Measurements from ENCODE around the gene ENC1. TPM values are rescaled to one million over a fixed set of nuclear protein-coding genes. Genes with fewer than 3 reads are reported as not detected.

The ENC1 gene
- total RNA-seq, 4 donors from 2014 or later: 3.8 to 6.4 (median 3.9) TPM

- DNase-seq: no peak
- no peaks in the 10 kb centered on the region for H3K9me3 ChIP-seq
- H3K27me3 ChIP-seq: no peaks in the 10 kb centered on the region
- H3K4me3 ChIP-seq: no peak overlapping the region
- H3K36me3 ChIP-seq: no peaks in the 10 kb centered on the region
- H3K27ac ChIP-seq: no peak overlapping the region
- TF ChIP-seq, protein P1, sequence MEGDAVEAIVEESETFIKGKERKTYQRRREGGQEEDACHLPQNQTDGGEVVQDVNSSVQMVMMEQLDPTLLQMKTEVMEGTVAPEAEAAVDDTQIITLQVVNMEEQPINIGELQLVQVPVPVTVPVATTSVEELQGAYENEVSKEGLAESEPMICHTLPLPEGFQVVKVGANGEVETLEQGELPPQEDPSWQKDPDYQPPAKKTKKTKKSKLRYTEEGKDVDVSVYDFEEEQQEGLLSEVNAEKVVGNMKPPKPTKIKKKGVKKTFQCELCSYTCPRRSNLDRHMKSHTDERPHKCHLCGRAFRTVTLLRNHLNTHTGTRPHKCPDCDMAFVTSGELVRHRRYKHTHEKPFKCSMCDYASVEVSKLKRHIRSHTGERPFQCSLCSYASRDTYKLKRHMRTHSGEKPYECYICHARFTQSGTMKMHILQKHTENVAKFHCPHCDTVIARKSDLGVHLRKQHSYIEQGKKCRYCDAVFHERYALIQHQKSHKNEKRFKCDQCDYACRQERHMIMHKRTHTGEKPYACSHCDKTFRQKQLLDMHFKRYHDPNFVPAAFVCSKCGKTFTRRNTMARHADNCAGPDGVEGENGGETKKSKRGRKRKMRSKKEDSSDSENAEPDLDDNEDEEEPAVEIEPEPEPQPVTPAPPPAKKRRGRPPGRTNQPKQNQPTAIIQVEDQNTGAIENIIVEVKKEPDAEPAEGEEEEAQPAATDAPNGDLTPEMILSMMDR (IDR thresholded peaks at IDR 0.05): no peak
- TF ChIP-seq POLR2A (IDR thresholded peaks at IDR 0.05): no peak
- intact Hi-C loops (cut with DNase I): loop anchor here (10.0 kb wide), 1 partner anchor 234 kb away; no protein-coding TSS in a partner anchor
- 74 to 76% methylated on average over 10 to 11 of the region's 11 CpGs for WGBS, 2 donors
- H3K4me1 ChIP-seq: peaks cover 0 to 17% (median 0%) of the 10 kb centered on the region in 3 donors
Measured at GRCh38 chr5:74670396-74671038, 30.0 kb upstream of the ENC1 start.

- intact Hi-C loops (cut with DNase I): loop anchor here (10.0 kb wide), 1 partner anchor 235 kb away; no protein-coding TSS in a partner anchor
- no peaks in the 10 kb centered on the region for H3K36me3 ChIP-seq
- no peaks in the 10 kb centered on the region for H3K9me3 ChIP-seq
- no peak overlapping the region for H3K27ac ChIP-seq
- no peaks in the 10 kb centered on the region for H3K27me3 ChIP-seq
- H3K4me1 ChIP-seq: peaks cover 0 to 17% (median 0%) of the 10 kb centered on the region in 3 donors
- no peak overlapping the region for H3K4me3 ChIP-seq
- 69 to 71% methylated on average over 2 of the region's 2 CpGs for WGBS, 2 donors
- TF ChIP-seq, protein P1 (IDR thresholded peaks at IDR 0.05): no peak
- TF ChIP-seq POLR2A (IDR thresholded peaks at IDR 0.05): no peak
- DNase-seq: no peak
Measured at GRCh38 chr5:74669821-74670220, 29.3 kb upstream of the ENC1 start.

GRCh38 chr5:74667396-74667795 lies 26.9 kb upstream of the ENC1 start:
- TF ChIP-seq, protein P1 (IDR thresholded peaks at IDR 0.05): no peak
- no peak for TF ChIP-seq POLR2A (IDR thresholded peaks at IDR 0.05)
- Histone ChIP-seq H3K4me1 (peaks cover 0 to 5% (median 0%) of the 10 kb centered on the region in 3 donors), H3K27ac (no peak overlapping the region), H3K27me3 (no peaks in the 10 kb centered on the region), H3K4me3 (no peak overlapping the region), H3K36me3 (no peaks in the 10 kb centered on the region), H3K9me3 (no peaks in the 10 kb centered on the region)
- DNase-seq: no peak
- 85 to 93% methylated on average over 3 to 4 of the region's 4 CpGs for WGBS, 2 donors
- intact Hi-C loops (cut with DNase I): no loop called here

GRCh38 chr5:74665816-74666215 lies 25.3 kb upstream of the ENC1 start:
- 54 to 76% methylated on average over 1 of the region's 1 CpG for WGBS, 2 donors
- H3K27ac ChIP-seq: no peak overlapping the region
- no peaks in the 10 kb centered on the region for H3K4me1 ChIP-seq
- intact Hi-C loops (cut with DNase I): no loop called here
- TF ChIP-seq, protein P1 (IDR thresholded peaks at IDR 0.05): no peak
- no peak for TF ChIP-seq POLR2A (IDR thresholded peaks at IDR 0.05)
- no peaks in the 10 kb centered on the region for H3K27me3 ChIP-seq
- H3K4me3 ChIP-seq: no peak overlapping the region
- no peaks in the 10 kb centered on the region for H3K36me3 ChIP-seq
- no peaks in the 10 kb centered on the region for H3K9me3 ChIP-seq
- DNase-seq: no peak

GRCh38 chr5:74665273-74665672 lies 24.7 kb upstream of the ENC1 start:
- intact Hi-C loops (cut with DNase I): no loop called here
- Histone ChIP-seq H3K4me3 (no peak overlapping the region), H3K36me3 (no peaks in the 10 kb centered on the region), H3K9me3 (no peaks in the 10 kb centered on the region), H3K27me3 (no peaks in the 10 kb centered on the region), H3K27ac (no peak overlapping the region), H3K4me1 (no peaks in the 10 kb centered on the region)
- 30 to 35% methylated on average over 2 of the region's 2 CpGs for WGBS, 2 donors
- TF ChIP-seq POLR2A (IDR thresholded peaks at IDR 0.05): no peak
- TF ChIP-seq, protein P1 (IDR thresholded peaks at IDR 0.05): no peak
- DNase-seq: no peak

All from esophagus squamous epithelium (tissue), 5 donors.